HepG2 (cell line): ENCODE measurements around the gene ADAMTSL3.

ENCODE experiments used
- CREB1 ChIP-seq, 2 experiments: fragments of 450-650 bp in 1 of 2; IDR thresholded peaks; 2 replicates each; pipeline ENCODE4 v1.6.1; 2016 to 2017; ENCODE audit warnings: control low read depth in 1 of 2, mild to moderate bottlenecking in 1 of 2, missing compliant biosample characterization in 1 of 2, missing genetic modification characterization in 1 of 2
- KLF9 ChIP-seq: IDR thresholded peaks from 2 replicates; pipeline ENCODE4 v1.6.1; 2016; ENCODE audit warnings: low read depth
- NCOA1 ChIP-seq: sonication (generic); formaldehyde crosslinking; IDR thresholded peaks from 2 replicates; pipeline ENCODE4 v1.9.0; 2021; ENCODE audit warnings: missing genetic modification reagents
- POLR2AphosphoS5 ChIP-seq: IDR thresholded peaks from 2 replicates; pipeline ENCODE4 v1.6.1; 2012; ENCODE audit warnings: low read depth, low read length
- STAT5B ChIP-seq: sonication (generic); formaldehyde crosslinking; IDR thresholded peaks from 2 replicates; pipeline ENCODE4 v1.4.0; 2020; ENCODE audit warnings: missing genetic modification reagents
- ZBTB1 ChIP-seq: sonication (generic); formaldehyde crosslinking; IDR thresholded peaks from 2 replicates; pipeline ENCODE4 v1.4.0; 2020; ENCODE audit warnings: missing genetic modification reagents, borderline replicate concordance
- ZNF296 ChIP-seq: sonication (generic); formaldehyde crosslinking; conservative IDR thresholded peaks from 2 replicates; pipeline ENCODE4 v1.5.0; 2020; ENCODE audit warnings: mild to moderate bottlenecking, missing genetic modification reagents
- ZZZ3 ChIP-seq: sonication (generic); formaldehyde crosslinking; IDR thresholded peaks from 2 replicates; pipeline ENCODE4 v1.4.0; 2020; ENCODE audit warnings: missing genetic modification reagents, mild to moderate bottlenecking, borderline replicate concordance
- TF ChIP-seq, protein P1 (sequence below), 2 experiments: IDR thresholded peaks; 2 replicates each; pipeline ENCODE4 v1.6.1; 2011 to 2012; ENCODE audit warnings: low read length in 2 of 2, borderline replicate concordance in 1 of 2, low read depth in 1 of 2, mild to moderate bottlenecking in 1 of 2, moderate library complexity in 1 of 2
- TF ChIP-seq, protein P2 (sequence below): sonication (generic); formaldehyde crosslinking; IDR thresholded peaks from 2 replicates; pipeline ENCODE4 v1.4.0; 2020; ENCODE audit warnings: missing genetic modification reagents
- TF ChIP-seq, protein P3 (sequence below): sonication (generic); formaldehyde crosslinking; IDR thresholded peaks from 2 replicates; pipeline ENCODE4 v1.5.0; 2020; ENCODE audit warnings: mild to moderate bottlenecking, missing genetic modification reagents, moderate library complexity

DNA sequence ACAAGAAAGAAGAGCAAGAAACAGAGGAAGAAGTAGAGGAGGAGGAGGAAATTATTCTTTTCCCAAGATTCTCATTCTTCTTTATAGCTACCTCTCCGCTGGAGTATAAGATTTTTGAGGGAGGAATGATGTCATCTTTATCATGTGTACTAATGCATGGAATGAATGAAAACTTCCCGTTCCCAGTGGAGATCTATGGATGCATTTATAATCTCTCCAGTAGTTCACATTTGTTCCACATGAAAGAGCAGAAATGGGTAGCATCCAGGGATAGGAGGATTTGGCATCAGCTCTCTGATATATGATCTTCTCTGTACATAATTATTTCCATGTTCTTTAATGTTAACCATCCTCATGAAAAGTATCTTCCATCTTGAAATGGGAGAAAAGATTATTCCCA lies 244.4 kb downstream of the ADAMTSL3 start:
- TF ChIP-seq ZBTB1 (CRISPR knock-in tag), result no peak
- TF ChIP-seq POLR2AphosphoS5, result no peak
- TF ChIP-seq ZNF296 (CRISPR knock-in tag), result no peak
- TF ChIP-seq, protein P1, sequence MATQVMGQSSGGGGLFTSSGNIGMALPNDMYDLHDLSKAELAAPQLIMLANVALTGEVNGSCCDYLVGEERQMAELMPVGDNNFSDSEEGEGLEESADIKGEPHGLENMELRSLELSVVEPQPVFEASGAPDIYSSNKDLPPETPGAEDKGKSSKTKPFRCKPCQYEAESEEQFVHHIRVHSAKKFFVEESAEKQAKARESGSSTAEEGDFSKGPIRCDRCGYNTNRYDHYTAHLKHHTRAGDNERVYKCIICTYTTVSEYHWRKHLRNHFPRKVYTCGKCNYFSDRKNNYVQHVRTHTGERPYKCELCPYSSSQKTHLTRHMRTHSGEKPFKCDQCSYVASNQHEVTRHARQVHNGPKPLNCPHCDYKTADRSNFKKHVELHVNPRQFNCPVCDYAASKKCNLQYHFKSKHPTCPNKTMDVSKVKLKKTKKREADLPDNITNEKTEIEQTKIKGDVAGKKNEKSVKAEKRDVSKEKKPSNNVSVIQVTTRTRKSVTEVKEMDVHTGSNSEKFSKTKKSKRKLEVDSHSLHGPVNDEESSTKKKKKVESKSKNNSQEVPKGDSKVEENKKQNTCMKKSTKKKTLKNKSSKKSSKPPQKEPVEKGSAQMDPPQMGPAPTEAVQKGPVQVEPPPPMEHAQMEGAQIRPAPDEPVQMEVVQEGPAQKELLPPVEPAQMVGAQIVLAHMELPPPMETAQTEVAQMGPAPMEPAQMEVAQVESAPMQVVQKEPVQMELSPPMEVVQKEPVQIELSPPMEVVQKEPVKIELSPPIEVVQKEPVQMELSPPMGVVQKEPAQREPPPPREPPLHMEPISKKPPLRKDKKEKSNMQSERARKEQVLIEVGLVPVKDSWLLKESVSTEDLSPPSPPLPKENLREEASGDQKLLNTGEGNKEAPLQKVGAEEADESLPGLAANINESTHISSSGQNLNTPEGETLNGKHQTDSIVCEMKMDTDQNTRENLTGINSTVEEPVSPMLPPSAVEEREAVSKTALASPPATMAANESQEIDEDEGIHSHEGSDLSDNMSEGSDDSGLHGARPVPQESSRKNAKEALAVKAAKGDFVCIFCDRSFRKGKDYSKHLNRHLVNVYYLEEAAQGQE (IDR thresholded peaks at IDR 0.05; ENCODE audit: borderline replicate concordance in 1 of 2, low read depth in 1 of 2, low read length in 2 of 2), result no peak
- no peak for TF ChIP-seq STAT5B (CRISPR knock-in tag)
- TF ChIP-seq KLF9, result no peak
- TF ChIP-seq ZZZ3, result no peak
- TF ChIP-seq, protein P2, sequence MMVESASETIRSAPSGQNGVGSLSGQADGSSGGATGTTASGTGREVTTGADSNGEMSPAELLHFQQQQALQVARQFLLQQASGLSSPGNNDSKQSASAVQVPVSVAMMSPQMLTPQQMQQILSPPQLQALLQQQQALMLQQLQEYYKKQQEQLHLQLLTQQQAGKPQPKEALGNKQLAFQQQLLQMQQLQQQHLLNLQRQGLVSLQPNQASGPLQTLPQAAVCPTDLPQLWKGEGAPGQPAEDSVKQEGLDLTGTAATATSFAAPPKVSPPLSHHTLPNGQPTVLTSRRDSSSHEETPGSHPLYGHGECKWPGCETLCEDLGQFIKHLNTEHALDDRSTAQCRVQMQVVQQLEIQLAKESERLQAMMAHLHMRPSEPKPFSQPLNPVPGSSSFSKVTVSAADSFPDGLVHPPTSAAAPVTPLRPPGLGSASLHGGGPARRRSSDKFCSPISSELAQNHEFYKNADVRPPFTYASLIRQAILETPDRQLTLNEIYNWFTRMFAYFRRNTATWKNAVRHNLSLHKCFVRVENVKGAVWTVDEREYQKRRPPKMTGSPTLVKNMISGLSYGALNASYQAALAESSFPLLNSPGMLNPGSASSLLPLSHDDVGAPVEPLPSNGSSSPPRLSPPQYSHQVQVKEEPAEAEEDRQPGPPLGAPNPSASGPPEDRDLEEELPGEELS (CRISPR knock-in tag), result no peak
- TF ChIP-seq, protein P3, sequence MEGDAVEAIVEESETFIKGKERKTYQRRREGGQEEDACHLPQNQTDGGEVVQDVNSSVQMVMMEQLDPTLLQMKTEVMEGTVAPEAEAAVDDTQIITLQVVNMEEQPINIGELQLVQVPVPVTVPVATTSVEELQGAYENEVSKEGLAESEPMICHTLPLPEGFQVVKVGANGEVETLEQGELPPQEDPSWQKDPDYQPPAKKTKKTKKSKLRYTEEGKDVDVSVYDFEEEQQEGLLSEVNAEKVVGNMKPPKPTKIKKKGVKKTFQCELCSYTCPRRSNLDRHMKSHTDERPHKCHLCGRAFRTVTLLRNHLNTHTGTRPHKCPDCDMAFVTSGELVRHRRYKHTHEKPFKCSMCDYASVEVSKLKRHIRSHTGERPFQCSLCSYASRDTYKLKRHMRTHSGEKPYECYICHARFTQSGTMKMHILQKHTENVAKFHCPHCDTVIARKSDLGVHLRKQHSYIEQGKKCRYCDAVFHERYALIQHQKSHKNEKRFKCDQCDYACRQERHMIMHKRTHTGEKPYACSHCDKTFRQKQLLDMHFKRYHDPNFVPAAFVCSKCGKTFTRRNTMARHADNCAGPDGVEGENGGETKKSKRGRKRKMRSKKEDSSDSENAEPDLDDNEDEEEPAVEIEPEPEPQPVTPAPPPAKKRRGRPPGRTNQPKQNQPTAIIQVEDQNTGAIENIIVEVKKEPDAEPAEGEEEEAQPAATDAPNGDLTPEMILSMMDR (CRISPR knock-in tag), result no peak
- TF ChIP-seq NCOA1 (CRISPR knock-in tag), result no peak
- TF ChIP-seq CREB1 (IDR thresholded peaks at IDR 0.05), result no peak
- TF ChIP-seq CREB1 (CRISPR knock-in tag; IDR thresholded peaks at IDR 0.05), result no peak
